Ovary (tissue), 9 donors: ENCODE results near the gene PTPRN2. TPM values are rescaled to one million over a fixed set of nuclear protein-coding genes. Genes with fewer than 3 reads are reported as not detected.

ENCODE experiments used
- DNase-seq, 5 donors: peaks; one replicate each; pipeline ENCODE4 v3.0.0-alpha.2; 2019 to 2020
- H3K27ac ChIP-seq, 2 donors: fragments of 200-600 bp; one replicate each; pipeline versions ENCODE4 v1.5.1 to v1.8.0; 2019 to 2022
- H3K27me3 ChIP-seq: fragments of 200-600 bp; one replicate; pipeline ENCODE4 v1.8.0; 2022
- H3K36me3 ChIP-seq: fragments of 200-600 bp; sonication (generic); one replicate; pipeline ENCODE4 v1.5.1; 2019
- H3K4me1 ChIP-seq: one replicate; pipeline ENCODE4 v1.8.1; 2013; ENCODE audit warnings: mild to moderate bottlenecking, moderate library complexity; ENCODE audit not compliant: insufficient read depth
- H3K4me3 ChIP-seq: fragments of 200-600 bp; sonication (generic); one replicate; pipeline ENCODE4 v1.5.1; 2017
- H3K9me3 ChIP-seq, 2 donors: fragments of 200-600 bp in 1 of 2; sonication (generic) in 1 of 2; one replicate each; pipeline versions ENCODE4 v1.5.1 to v1.8.1; 2013 to 2019; ENCODE audit warnings: mild to moderate bottlenecking in 1 of 2, moderate library complexity in 1 of 2
- EP300 ChIP-seq: sonication (generic); formaldehyde crosslinking; IDR thresholded peaks from one replicate; pipeline ENCODE4 v1.6.1; 2017; ENCODE audit warnings: antibody characterized with exemption
- POLR2A ChIP-seq: fragments of 450-650 bp; IDR thresholded peaks from one replicate; pipeline ENCODE4 v1.6.1; 2017; ENCODE audit warnings: antibody characterized with exemption, mild to moderate bottlenecking, moderate library complexity
- WGBS, 3 donors: extraction: QIAGEN DNeasy Blood & Tissue Kit in 1 of 3; methylation state at CpG; one replicate each; pipeline versions ENCODE4 v1.1.5 to v1.1.7; 2013 to 2017; 5-methylcytosine and 5-hydroxymethylcytosine counted together
- intact Hi-C, 4 donors: fragments of 100-400 bp; cut with DNase I; formaldehyde crosslinking; loops; one replicate each; pipeline versions ENCODE4 v1.11.0 to v1.15.1; 2022 to 2023
- polyA plus RNA-seq, 2 donors: library from polyadenylated mRNA; stranded (reverse); fragments of 200-250 nt in 1 of 2; fragments of 350-450 nt in 1 of 2; fragmentation: Illumina TruSeq in 1 of 2; extraction: RNeasy Lipid Tissue Mini Kit (QIAGEN cat#74804) in 1 of 2; gene quantifications; one replicate each; pipeline ENCODE4 v1.2.3, GENCODE V29; 2013 to 2014
- total RNA-seq, 7 donors: library from RNA; depleted of rRNA in 2 of 7; stranded (reverse); fragments of >200 nt in 2 of 7; fragmentation: NEBNext Ultra II Directional in 3 of 7; extraction: Animal tissue kit (Norgen Biotek cat#: 25700) in 3 of 7; gene quantifications; one replicate each; pipeline versions ENCODE4 v1.1.0 to v1.2.4, GENCODE V29; 2016 to 2023
- TF ChIP-seq, protein P1 (sequence below), 3 donors: fragments of 450-650 bp in 2 of 3; fragments of 200-600 bp in 1 of 3; IDR thresholded peaks; one replicate each; pipeline versions ENCODE4 v1.5.1 to v1.8.0; 2016 to 2022; ENCODE audit warnings: antibody characterized with exemption in 3 of 3, mild to moderate bottlenecking in 1 of 3
- donor health status: DM: no; HTN: no; CAD: no; lungs with moderate emphysema.
- donor health status: DM: no; HTN: no; CAD: no.
- donor health status: Bipolar disorder and iron deficiency.
- donor health status: DM: yes; HTN: yes; CAD: no.
- donor health status: DM: no; HTN: no; CAD: no.
- donor health status: DM: yes; HTN: yes; CAD: no.

Gene PTPRN2
- total and polyA plus RNA-seq, 9 donors = 3.5 to 11.1 (median 5.9) TPM

GRCh38 chr7:157768198-157768597 lies 819.4 kb downstream of the PTPRN2 start:
- DNase-seq = no peak
- H3K27ac ChIP-seq = no peak overlapping the region
- no peaks in the 10 kb centered on the region for H3K27me3 ChIP-seq
- H3K4me1 ChIP-seq = no peaks in the 10 kb centered on the region
- H3K9me3 ChIP-seq = no peaks in the 10 kb centered on the region
- H3K36me3 ChIP-seq = no peaks in the 10 kb centered on the region
- intact Hi-C loops = no loop called here
- no peak overlapping the region for H3K4me3 ChIP-seq
- 75 to 80% (median 79%) methylated on average over 22 of the region's 22 CpGs for WGBS, 3 donors
- no peak for TF ChIP-seq POLR2A
- TF ChIP-seq, protein P1, sequence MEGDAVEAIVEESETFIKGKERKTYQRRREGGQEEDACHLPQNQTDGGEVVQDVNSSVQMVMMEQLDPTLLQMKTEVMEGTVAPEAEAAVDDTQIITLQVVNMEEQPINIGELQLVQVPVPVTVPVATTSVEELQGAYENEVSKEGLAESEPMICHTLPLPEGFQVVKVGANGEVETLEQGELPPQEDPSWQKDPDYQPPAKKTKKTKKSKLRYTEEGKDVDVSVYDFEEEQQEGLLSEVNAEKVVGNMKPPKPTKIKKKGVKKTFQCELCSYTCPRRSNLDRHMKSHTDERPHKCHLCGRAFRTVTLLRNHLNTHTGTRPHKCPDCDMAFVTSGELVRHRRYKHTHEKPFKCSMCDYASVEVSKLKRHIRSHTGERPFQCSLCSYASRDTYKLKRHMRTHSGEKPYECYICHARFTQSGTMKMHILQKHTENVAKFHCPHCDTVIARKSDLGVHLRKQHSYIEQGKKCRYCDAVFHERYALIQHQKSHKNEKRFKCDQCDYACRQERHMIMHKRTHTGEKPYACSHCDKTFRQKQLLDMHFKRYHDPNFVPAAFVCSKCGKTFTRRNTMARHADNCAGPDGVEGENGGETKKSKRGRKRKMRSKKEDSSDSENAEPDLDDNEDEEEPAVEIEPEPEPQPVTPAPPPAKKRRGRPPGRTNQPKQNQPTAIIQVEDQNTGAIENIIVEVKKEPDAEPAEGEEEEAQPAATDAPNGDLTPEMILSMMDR (IDR thresholded peaks at IDR 0.05) = no peak
- TF ChIP-seq EP300 = no peak

DNA sequence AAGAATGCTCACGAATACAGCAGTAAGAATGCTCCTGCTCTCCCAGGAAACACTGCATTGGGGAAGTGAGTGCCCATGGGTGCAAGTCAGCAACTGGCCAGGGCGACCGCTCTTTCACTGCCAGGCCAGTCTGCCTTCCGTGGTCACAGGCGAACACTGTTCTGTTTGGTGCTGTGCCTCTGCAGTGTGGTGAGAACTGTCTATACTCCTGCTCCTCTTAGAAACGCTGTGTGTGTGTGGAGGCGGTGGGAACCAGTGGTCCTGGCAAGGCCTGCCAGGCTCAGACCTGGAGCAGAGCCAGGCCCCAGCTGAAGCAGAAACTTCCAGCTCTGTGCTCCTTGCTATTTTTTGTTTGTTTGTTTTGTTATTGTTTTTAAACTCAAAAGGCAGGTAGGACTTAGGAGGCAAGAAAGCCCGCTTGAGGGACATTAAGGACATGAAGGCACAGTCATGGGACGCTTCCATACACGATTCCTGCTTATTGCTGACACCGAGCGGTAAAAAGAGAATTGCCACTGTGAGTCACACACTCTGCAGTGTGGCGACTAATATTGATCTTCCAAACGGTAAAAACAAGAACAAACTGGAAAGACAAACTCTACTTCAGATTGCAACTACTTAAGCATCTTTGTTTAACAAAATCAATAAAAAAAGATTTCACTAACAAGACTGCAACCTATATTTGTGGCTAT lies 820.0 kb downstream of the PTPRN2 start:
- TF ChIP-seq, protein P1 (IDR thresholded peaks at IDR 0.05) = no peak
- TF ChIP-seq POLR2A (no peak), EP300 (no peak)
- no peaks in the 10 kb centered on the region for H3K4me1 ChIP-seq
- no peaks in the 10 kb centered on the region for H3K27me3 ChIP-seq
- intact Hi-C loops = no loop called here
- no peak overlapping the region for H3K4me3 ChIP-seq
- DNase-seq = no peak
- no peaks in the 10 kb centered on the region for H3K9me3 ChIP-seq
- no peak overlapping the region for H3K27ac ChIP-seq
- WGBS, 3 donors = 78 to 84% (median 81%) methylated on average over 14 of the region's 14 CpGs
- H3K36me3 ChIP-seq = no peaks in the 10 kb centered on the region

DNA sequence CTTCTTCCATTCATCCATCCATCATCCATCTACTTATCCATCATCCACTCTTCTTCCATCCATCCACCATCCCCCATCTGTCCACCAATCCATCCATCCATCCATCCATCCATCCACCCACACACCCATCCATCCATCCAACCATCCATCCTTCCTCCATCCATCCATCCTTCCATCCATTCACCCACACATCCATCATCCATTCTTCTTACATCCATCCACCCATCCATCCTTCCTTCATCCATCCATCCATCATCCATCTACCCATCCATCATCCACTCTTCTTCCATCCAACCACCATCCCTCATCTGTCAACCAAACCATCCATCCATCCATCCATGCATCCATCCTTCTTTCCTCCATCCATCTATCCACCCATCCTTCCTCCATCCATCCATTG lies 821.5 kb downstream of the PTPRN2 start:
- no peaks in the 10 kb centered on the region for H3K4me1 ChIP-seq
- H3K4me3 ChIP-seq = no peak overlapping the region
- H3K36me3 ChIP-seq = no peaks in the 10 kb centered on the region
- no peaks in the 10 kb centered on the region for H3K27me3 ChIP-seq
- intact Hi-C loops = no loop called here
- TF ChIP-seq POLR2A (no peak), EP300 (no peak)
- TF ChIP-seq, protein P1 (IDR thresholded peaks at IDR 0.05) = no peak
- H3K9me3 ChIP-seq = no peaks in the 10 kb centered on the region
- no peak for DNase-seq
- no peak overlapping the region for H3K27ac ChIP-seq

DNA sequence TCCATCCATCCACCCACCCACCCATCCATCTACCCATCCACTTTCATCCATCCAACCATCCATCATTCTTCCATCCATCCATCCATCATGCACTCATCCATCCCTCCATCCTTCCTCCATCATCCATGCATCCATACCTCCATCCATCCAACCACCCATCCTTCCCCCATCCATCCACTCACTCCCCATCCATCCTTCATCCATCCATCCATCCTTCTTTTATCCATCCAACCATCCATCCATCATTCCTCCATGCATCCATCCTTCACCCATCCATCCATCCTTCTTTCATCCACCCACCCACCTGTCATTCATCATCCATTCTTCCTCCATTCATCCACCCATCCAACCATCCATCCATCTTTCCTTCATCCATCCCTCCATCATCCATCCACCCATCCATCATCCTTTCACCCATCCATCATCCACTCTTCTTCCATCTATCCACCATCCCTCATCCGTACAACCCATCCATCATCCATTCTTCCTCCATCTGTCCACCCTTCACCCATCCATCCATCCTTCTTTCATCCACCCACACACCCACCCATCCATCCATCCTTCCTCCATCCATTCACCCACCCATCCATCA lies 822.6 kb downstream of the PTPRN2 start:
- Histone ChIP-seq H3K27ac (no peak overlapping the region), H3K9me3 (no peaks in the 10 kb centered on the region), H3K4me3 (no peak overlapping the region), H3K27me3 (no peaks in the 10 kb centered on the region), H3K36me3 (no peaks in the 10 kb centered on the region), H3K4me1 (no peaks in the 10 kb centered on the region)
- DNase-seq = no peak
- WGBS, 3 donors = 89 to 100% (median 97%) methylated on average over 1 of the region's 1 CpG
- TF ChIP-seq EP300 (no peak), POLR2A (no peak)
- TF ChIP-seq, protein P1 (IDR thresholded peaks at IDR 0.05) = no peak
- intact Hi-C loops = no loop called here
